GM18520 (cell line): ENCODE measurements around the gene MSH5.
A peak's percentile ranks its signal among the peaks of the same experiment; 100 is the strongest.
"Not testable (repeated sequence)": the region's sequence is repeated elsewhere in the genome, so short reads cannot be mapped to it uniquely, and the experiment has no call there.

Source experiments
- ATAC-seq: cut with Tn5 transposase; IDR thresholded peaks from one replicate; pipeline ENCODE4 v1.9.1; 2021; ENCODE audit not compliant: unreplicated experiment

The MSH5 gene

GRCh38 chr6:31777667-31778050, 37.9 kb downstream of the MSH5 start:
- no peak for ATAC-seq

- no peak for ATAC-seq
Measured at GRCh38 chr6:31778193-31778592, 38.4 kb downstream of the MSH5 start.

- ATAC-seq = no peak
Measured at GRCh38 chr6:31778999-31779885, 39.4 kb downstream of the MSH5 start.

GRCh38 chr6:31779908-31780307, 40.1 kb downstream of the MSH5 start:
- ATAC-seq = no peak

- ATAC-seq = no peak
Measured at GRCh38 chr6:31780507-31781243, 40.9 kb downstream of the MSH5 start.

GRCh38 chr6:31781244-31782125, 41.7 kb downstream of the MSH5 start:
- no peak for ATAC-seq

GRCh38 chr6:31782126-31782855, 42.5 kb downstream of the MSH5 start:
- ATAC-seq = no peak

GRCh38 chr6:31784098-31784925, 44.5 kb downstream of the MSH5 start:
- ATAC-seq = no peak

GRCh38 chr6:31785475-31785874, 45.7 kb downstream of the MSH5 start:
- no peak for ATAC-seq

- ATAC-seq = no peak
Measured at GRCh38 chr6:31791324-31792089, 51.7 kb downstream of the MSH5 start.

GRCh38 chr6:31792090-31792374, 52.2 kb downstream of the MSH5 start:
- ATAC-seq = no peak

- ATAC-seq = no peak
Measured at GRCh38 chr6:31792761-31793171, 53.0 kb downstream of the MSH5 start.

GRCh38 chr6:31793927-31794245, 54.1 kb downstream of the MSH5 start:
- not testable (repeated sequence) for ATAC-seq

- ATAC-seq = no peak
Measured at GRCh38 chr6:31794294-31794865, 54.6 kb downstream of the MSH5 start.

GRCh38 chr6:31794866-31795615, 55.2 kb downstream of the MSH5 start:
- ATAC-seq = no peak

GRCh38 chr6:31795616-31796298, 56.0 kb downstream of the MSH5 start, which contains the start of gene VARS1:
TSS of gene VARS1 (minus strand) at chr6:31795752. CDS start at chr6:31795217, 535 bp downstream.
- ATAC-seq = peak; percentile 79

- ATAC-seq = no peak
Measured at GRCh38 chr6:31796993-31797385, 57.2 kb downstream of the MSH5 start.

GRCh38 chr6:31797588-31797987, 57.8 kb downstream of the MSH5 start:
- ATAC-seq = no peak
